ENCODE data around the gene ZNF486.

DNA sequence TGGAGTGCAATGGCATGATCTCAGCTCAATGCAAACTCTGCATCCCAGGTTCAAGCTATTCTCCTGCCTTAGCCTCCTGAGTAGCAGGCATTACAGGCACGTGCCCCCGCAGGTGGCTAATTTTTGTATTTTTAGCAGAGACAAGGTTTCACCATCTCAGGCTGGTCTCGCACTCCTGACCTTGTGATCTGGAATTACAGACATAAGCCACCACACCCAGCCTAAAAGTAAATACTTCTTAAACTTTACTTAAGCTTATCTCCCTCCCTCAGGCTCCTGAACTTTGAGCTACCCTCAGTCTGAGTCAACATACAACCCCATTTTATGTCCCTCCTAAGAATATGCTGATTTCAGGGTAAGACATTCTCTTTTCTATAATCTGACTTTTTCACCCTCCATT is 66.1 kb downstream of the ZNF486 start:
- TF ChIP-seq POLR2A (IDR thresholded peaks at IDR 0.05; ENCODE audit: low read length), result no peak
- no peak for TF ChIP-seq GATA1 (IDR thresholded peaks at IDR 0.05; ENCODE audit: low read depth, low read length)

All from erythroblast (primary cell).